ENCODE results near the gene IRF2.

DNA sequence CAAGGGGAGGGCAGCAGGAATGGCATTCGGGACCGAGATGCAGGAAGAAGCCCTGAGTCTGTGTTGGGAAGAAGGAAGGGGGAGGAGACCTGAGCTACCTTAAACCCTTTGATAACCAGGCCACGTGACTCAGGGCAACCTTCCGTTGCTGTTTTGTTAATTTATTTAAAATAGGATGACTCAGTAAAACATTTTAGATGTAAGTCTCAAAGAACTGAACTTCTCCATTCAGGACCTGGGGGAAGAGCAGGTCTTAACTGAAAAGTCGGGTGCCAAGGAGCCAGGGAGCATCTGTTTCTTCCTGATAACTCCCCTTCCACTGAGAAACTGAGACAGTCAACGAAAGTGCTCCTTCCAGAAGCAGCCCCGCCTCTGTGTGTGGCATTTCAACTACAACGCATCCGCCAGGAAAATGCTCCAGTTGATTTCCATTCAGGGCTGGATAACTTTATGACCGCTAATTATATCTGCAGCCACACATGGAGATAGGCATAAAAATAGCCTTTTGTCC lies 88.0 kb downstream of the IRF2 start:
- TF ChIP-seq ISL1 (CRISPR knock-in tag; IDR thresholded peaks at IDR 0.05) (no peak), PPARA (CRISPR knock-in tag; IDR thresholded peaks at IDR 0.05; ENCODE audit: borderline replicate concordance) (no peak), TOX (CRISPR knock-in tag; IDR thresholded peaks at IDR 0.05; ENCODE audit: borderline replicate concordance) (no peak), RARB (CRISPR knock-in tag; IDR thresholded peaks at IDR 0.05) (no peak), ARNTL (CRISPR knock-in tag; IDR thresholded peaks at IDR 0.05; ENCODE audit: borderline replicate concordance, low read depth) (no peak), CSDC2 (CRISPR knock-in tag; IDR thresholded peaks at IDR 0.05) (no peak), ESRRG (CRISPR knock-in tag; IDR thresholded peaks at IDR 0.05) (no peak), ZNF565 (CRISPR knock-in tag; conservative IDR thresholded peaks at IDR 0.05; ENCODE audit: low read depth) (no peak), BACH2 (CRISPR knock-in tag; IDR thresholded peaks at IDR 0.05; ENCODE audit: borderline replicate concordance) (no peak), ZNF70 (CRISPR knock-in tag; IDR thresholded peaks at IDR 0.05) (no peak)
- TF ChIP-seq, protein P1, sequence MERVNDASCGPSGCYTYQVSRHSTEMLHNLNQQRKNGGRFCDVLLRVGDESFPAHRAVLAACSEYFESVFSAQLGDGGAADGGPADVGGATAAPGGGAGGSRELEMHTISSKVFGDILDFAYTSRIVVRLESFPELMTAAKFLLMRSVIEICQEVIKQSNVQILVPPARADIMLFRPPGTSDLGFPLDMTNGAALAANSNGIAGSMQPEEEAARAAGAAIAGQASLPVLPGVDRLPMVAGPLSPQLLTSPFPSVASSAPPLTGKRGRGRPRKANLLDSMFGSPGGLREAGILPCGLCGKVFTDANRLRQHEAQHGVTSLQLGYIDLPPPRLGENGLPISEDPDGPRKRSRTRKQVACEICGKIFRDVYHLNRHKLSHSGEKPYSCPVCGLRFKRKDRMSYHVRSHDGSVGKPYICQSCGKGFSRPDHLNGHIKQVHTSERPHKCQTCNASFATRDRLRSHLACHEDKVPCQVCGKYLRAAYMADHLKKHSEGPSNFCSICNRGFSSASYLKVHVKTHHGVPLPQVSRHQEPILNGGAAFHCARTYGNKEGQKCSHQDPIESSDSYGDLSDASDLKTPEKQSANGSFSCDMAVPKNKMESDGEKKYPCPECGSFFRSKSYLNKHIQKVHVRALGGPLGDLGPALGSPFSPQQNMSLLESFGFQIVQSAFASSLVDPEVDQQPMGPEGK (CRISPR knock-in tag; IDR thresholded peaks at IDR 0.05; ENCODE audit: borderline replicate concordance) = no peak
- TF ChIP-seq, protein P2, sequence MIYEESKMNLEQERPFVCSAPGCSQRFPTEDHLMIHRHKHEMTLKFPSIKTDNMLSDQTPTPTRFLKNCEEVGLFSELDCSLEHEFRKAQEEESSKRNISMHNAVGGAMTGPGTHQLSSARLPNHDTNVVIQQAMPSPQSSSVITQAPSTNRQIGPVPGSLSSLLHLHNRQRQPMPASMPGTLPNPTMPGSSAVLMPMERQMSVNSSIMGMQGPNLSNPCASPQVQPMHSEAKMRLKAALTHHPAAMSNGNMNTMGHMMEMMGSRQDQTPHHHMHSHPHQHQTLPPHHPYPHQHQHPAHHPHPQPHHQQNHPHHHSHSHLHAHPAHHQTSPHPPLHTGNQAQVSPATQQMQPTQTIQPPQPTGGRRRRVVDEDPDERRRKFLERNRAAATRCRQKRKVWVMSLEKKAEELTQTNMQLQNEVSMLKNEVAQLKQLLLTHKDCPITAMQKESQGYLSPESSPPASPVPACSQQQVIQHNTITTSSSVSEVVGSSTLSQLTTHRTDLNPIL (CRISPR knock-in tag; IDR thresholded peaks at IDR 0.05; ENCODE audit: low read depth) = no peak
